GM04504 (cell line): ENCODE data around the gene NEDD4L.
"Not testable (repeated sequence)": the region's sequence is repeated elsewhere in the genome, so short reads cannot be mapped to it uniquely, and the experiment has no call there.

ENCODE experiments used
- DNase-seq: peaks from one replicate; pipeline ENCODE4 v3.0.0-alpha.2; 2012; ENCODE audit warnings: low read depth

The NEDD4L gene

DNA sequence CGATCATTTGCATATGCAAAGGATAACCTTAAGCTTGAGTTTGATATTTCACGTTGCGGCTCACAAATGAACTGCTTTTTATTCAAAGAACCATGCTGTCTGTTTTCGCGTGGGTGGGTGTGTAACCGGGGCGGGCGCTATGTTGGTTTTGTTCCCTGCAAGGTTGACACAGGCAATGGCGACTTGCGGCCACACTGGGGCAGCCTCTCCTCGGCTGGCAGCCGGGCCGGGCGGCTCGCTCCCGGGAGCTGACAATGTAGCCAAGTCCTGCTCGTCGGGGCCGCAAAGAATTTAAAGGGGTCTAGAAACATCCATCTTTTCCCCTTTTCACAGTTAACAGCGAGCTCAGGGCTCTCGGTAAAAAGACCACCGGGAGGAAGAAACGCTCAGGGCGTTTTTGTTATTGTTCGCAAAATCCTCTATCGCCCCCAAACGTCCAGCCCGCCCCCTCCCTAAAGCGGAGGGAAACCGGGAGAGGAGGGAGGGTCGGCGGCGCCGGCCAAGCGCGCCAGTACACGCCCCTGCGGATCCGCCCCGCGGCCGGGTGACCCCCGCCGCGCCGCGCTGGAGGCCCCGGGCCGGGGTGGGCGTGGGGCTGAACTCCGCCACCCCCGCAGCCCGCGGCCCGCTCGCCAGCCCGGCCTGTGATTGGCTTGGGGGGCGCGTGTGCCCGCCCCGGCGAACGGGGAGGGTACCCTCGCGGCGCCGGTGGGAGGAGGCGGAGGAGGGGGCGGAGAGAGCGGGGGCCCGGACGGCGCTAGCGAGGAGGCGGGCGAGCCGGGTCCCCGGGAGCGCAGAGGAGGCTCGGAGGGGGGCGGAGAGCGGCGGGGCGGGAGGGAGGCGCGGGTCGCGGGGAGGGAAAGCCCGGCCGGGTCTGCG lies at the start of gene NEDD4L:
NEDD4L (plus strand) TSS at position 736 of the 879 bp plus-strand sequence. CDS start 435 bp downstream, outside the sequence.
- DNase-seq = peak; percentile 25

DNA sequence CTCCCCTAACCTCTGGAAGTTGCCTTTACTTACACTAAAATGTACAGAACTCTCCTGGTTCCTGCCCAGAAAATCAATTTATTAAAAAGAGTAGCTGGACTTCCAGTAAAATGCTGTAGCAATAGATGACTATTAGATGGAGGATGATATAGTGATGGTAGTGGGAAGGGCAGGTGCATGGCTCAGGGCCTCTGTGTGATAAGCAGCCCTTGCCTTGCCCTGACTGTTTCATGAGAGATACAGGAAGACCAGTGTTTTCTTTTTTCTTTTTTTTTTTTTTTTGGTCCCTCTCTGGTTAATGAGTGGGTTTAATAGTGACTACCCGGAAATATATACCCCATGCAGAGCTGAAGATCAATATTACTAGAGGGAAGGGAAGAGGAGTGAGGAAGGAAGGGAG lies 48.7 kb upstream of the NEDD4L start:
- DNase-seq = no peak

DNA sequence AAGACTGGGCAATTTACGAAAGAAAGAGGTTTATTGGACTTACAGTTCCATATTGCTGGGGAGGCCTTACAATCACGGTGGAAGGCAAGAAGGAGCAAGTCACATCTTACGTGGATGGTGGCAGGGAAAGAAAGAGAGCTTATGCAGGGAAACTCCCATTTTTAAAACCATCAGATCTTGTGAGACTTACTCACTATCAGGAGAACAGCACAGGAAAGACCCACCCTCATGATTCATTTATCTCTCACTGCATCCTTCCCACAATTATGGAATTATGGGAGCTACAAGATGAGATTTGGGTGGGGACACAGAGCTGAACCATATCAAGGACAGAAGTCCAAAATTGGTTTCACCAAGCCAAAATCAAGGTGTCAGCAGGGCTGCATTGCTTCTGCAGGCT lies 47.1 kb upstream of the NEDD4L start:
- not testable (repeated sequence) for DNase-seq

DNA sequence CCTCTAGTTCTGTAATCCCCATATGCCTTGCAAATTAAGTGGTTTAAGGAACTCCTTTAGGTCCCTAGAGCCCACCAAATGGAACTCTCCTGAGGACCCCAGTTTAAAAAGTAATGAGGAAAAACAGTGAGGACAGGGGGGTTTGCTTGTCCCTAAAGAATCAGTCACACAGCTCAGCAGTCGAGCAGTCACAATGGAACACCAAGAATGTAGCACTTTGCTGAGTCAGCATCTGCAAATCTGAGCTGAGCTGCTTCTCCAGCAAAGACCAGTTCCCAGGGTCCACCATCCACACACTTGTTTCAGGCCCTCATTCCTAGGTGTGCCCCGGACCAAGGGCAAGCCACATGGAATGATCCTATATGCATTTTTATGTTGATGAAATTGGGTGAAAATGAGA lies 46.2 kb upstream of the NEDD4L start:
- no peak for DNase-seq

DNA sequence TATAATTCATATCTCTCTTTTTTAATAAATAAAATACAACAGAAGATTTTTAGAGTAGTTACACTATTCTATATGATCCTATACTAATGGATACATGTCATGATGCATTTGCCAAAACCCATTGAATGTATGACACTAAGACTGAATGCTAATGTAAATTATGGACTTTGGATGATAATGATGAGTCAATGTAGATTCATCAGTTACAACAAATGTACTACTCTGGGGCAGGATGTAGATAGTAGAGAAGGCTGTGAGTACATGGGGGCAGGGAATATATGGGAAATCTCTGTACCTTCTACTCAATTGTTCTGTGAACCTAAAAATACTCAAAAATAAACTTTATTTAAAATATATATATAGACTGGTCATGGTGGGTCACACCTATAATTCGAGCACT lies 45.6 kb upstream of the NEDD4L start:
- no peak for DNase-seq

DNA sequence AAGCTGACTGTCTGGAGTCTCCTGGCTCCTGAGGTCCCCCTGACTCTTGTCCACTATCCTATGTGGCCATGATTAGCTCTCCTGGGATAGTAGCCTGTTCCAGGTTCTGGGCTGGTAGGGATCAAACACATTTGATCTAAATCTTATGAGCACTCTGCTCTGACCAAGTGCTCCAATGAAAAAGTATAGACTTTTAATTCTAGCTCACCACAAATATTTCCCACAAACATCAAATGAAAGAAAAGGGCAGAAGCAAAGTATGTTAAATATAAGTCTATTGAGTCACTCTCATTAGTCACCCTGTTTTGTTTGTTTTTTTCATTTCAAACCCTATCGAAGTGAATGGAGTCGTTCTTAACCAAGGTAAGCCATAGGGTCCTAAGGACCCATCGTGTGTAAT lies 39.7 kb upstream of the NEDD4L start:
- DNase-seq = peak; percentile 16

- DNase-seq = no peak
Measured at GRCh38 chr18:58005011-58005410, 39.0 kb upstream of the NEDD4L start.

DNA sequence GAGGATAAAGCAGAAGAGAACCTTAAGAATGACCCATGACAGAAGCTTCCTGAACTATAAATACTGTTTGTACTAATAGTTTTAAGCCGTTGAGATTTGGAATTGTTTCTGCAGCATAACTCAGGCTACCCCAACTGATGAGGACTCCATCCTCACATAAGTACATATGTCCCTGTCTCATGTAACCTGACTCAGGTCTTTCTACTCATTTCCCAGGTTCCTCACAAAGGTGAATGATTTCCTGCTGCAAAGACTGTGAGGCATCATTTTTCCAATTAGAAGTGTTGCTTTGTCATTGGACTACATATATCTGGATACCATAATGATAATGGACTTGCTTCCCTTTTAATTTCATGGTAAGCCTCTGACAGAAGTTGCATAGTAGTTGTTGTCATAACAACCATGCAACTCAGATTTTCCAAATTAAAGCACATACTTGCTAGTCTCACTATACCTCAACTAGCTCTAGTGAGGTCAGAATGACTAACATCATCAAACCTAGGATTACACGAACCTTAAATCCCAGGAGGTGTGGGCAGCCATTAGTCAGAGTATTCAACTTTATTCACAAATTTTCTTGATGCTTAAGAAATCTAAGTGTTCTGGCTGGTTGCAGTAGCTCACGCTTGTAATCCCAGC lies 38.0 kb upstream of the NEDD4L start:
- peak; percentile 12 for DNase-seq

- DNase-seq = no peak
Measured at GRCh38 chr18:58009166-58009565, 34.9 kb upstream of the NEDD4L start.

DNA sequence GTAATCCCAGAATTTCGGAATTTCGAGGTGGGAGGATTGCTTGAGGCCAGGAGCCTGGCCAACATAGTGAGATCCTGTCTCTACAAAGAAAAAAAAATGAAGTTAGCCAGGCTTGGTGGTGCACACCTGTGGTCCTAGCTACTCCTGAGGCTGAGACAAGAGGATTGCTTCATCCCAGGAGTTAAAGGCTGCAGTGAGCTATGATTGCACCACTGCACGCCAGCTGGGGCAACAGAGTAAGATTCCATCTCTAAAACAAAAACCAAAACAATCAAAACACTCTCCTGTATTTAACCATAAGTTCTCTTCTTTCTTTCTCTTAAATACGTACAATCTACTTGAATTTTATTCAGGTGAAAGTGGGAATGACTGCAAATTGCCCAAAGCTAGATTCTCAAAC lies 33.8 kb upstream of the NEDD4L start:
- no peak for DNase-seq

GRCh38 chr18:58012356-58012755 lies 31.7 kb upstream of the NEDD4L start:
- no peak for DNase-seq

- no peak for DNase-seq
Measured at GRCh38 chr18:58013241-58014211, 30.5 kb upstream of the NEDD4L start.

- no peak for DNase-seq
Measured at GRCh38 chr18:58015065-58015780, 28.8 kb upstream of the NEDD4L start.

- DNase-seq = no peak
Measured at GRCh38 chr18:58017267-58017666, 26.8 kb upstream of the NEDD4L start.

DNA sequence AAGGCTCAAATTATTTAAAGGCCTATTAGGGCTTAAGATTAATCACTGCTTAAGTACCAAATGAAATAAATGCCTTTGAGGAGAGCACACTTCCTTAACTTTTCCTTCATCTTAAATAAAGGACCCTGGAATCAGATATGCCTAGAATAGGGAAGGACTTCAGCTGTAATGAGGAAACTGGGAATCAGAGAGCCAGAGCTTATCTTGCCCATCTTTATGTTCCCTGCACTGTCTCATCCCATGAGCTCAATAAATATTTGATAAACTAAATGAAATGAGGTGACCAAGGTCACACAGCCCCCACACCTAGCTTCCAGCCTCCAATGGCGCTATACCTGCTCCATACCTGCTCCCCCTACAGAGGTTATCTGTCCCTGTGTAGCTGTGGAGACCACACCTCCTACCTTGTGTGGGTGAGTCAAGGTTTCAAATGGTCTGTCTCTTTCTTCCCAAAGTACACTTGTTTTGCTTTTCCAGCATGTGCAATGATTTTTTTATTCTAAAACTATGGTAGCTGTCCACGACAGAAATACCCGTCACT lies 23.4 kb upstream of the NEDD4L start:
- no peak for DNase-seq

GRCh38 chr18:58021504-58021903 lies 22.5 kb upstream of the NEDD4L start:
- no peak for DNase-seq

DNA sequence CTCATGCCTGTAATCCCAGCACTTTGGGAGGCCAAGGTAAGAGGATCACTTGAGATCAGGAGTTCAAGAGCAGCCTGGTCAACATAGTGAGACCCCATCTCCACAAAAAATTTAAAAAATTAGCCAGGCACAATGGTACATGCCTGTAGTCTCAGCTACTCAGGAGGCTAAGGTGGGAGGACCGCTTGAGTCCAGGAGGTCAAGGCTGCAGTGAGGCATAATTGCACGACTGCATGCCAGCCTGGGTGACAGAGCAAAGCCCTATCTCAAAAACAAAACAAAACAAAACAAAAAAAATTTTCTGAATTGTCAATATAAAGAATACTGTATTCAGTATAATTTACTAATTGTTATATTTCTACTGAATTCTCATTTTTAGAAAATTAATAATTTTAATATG lies 20.9 kb upstream of the NEDD4L start:
- DNase-seq = no peak

DNA sequence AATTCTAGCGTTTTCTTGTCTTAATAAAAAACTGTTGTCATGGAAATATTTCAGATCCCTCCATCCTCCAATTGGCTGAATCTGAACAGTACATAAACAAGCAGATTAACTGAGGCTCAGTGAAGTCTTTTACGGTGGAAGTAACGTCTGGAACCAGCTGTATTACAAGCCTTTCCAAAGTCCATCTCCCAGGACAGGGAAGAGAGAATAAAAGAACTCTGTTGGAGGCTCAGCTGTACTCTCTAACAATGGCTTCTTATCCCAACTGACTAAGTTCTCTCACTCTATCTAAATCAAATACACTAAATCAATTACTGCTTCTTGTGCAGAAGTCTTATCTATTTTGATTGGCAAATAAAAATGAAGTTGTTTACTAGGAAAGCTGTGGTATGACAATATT lies 19.9 kb upstream of the NEDD4L start:
- no peak for DNase-seq

DNA sequence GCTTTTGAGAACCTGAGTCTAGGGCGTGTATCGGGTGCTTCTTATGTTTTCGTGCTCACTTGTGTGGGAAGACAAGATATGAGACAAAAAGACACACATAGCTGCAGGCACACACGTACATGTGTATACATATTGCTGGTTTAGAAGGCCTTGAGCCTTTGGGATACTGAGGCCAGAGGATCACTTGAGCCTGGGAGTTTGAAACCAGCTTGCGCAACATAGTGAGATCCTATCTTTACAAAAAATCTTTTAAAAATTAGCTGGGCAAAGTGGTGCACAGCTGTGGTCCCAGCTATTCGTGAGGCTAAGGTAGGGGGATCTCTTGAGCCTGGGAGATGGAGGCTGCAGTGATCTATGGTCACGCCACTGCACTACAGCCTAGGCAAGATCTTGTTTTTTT lies 18.8 kb upstream of the NEDD4L start:
- DNase-seq = no peak

DNA sequence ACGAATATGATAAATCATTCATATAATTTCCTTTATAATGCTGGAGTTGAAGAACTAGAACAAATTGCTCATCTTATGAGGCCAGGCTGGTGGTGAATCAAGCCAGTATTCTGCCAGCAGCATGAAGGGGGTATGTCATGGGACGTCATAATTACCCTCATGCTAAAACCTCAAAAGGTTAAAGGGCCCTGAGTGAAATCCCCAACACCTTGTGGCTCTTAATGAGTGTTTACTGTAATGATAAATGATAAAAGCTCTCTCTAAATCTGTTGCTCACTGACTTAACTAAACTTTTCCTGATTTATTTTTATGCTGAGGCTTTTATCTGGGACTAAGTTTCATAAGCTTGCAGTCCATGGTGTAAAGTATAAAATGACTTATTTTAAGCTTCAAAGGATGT lies 18.3 kb upstream of the NEDD4L start:
- no peak for DNase-seq

- DNase-seq = no peak
Measured at GRCh38 chr18:58026395-58026794, 17.6 kb upstream of the NEDD4L start.
